HEK293T (cell line): ENCODE measurements around the gene F2R.

Experiments
- BHLHE40 ChIP-seq: fragments of 450-650 bp; IDR thresholded peaks from 2 replicates; pipeline ENCODE4 v1.6.1; 2016; ENCODE audit warnings: mild to moderate bottlenecking, moderate library complexity, borderline replicate concordance
- FOXA1 ChIP-seq: fragments of 450-650 bp; IDR thresholded peaks from 2 replicates; pipeline ENCODE4 v1.6.1; 2016; ENCODE audit warnings: mild to moderate bottlenecking
- SP1 ChIP-seq: fragments of 450-650 bp; IDR thresholded peaks from 2 replicates; pipeline ENCODE4 v1.6.1; 2017
- SUZ12 ChIP-seq: fragments of 450-650 bp; IDR thresholded peaks from 2 replicates; pipeline ENCODE4 v1.6.1; 2016; ENCODE audit warnings: mild to moderate bottlenecking
- TARDBP ChIP-seq: fragments of 450-650 bp; IDR thresholded peaks from 2 replicates; pipeline ENCODE4 v1.6.1; 2016

- TF ChIP-seq SP1 = no peak
- no peak for TF ChIP-seq FOXA1
- TF ChIP-seq SUZ12 = no peak
- no peak for TF ChIP-seq BHLHE40
- TF ChIP-seq TARDBP = no peak
Measured at GRCh38 chr5:76681287-76681686, 34.6 kb upstream of the F2R start.
